Hepatocyte (in vitro differentiated cells): ENCODE measurements around the gene CLN3. TPM values are rescaled to one million over a fixed set of nuclear protein-coding genes. Genes with fewer than 3 reads are reported as not detected.
"Not testable (repeated sequence)": the region's sequence is repeated elsewhere in the genome, so short reads cannot be mapped to it uniquely, and the experiment has no call there.

Experiments used
- DNase-seq: peaks from one replicate; pipeline ENCODE4 v3.0.0-alpha.2; 2016; ENCODE audit warnings: low spot score
- H2AFZ ChIP-seq: fragments of 200-600 bp; sonication (generic); 2 replicates; pipeline ENCODE4 v1.6.0; 2016; ENCODE audit warnings: antibody characterized with exemption, mild to moderate bottlenecking
- H3K27ac ChIP-seq: fragments of 200-600 bp; sonication (generic); 2 replicates; pipeline ENCODE4 v1.5.1; 2016; ENCODE audit warnings: mild to moderate bottlenecking
- H3K27me3 ChIP-seq: fragments of 200-600 bp; sonication (generic); 2 replicates; pipeline ENCODE4 v1.6.1; 2016
- H3K36me3 ChIP-seq: fragments of 200-600 bp; sonication (generic); replicated peaks from 2 replicates; pipeline ENCODE4 v1.5.1; 2016; ENCODE audit warnings: low read depth; ENCODE audit not compliant: insufficient read depth
- H3K4me1 ChIP-seq: fragments of 200-600 bp; sonication (generic); 2 replicates; pipeline ENCODE4 v1.5.1; 2016; ENCODE audit warnings: mild to moderate bottlenecking, moderate library complexity; ENCODE audit not compliant: insufficient read depth
- H3K4me2 ChIP-seq: fragments of 200-600 bp; sonication (generic); 2 replicates; pipeline ENCODE4 v1.6.0; 2016
- H3K4me3 ChIP-seq: fragments of 200-600 bp; sonication (generic); 2 replicates; pipeline ENCODE4 v1.5.1; 2016; ENCODE audit warnings: mild to moderate bottlenecking
- H3K79me2 ChIP-seq: fragments of 200-600 bp; sonication (generic); 2 replicates; pipeline ENCODE4 v1.6.0; 2017; ENCODE audit warnings: mild to moderate bottlenecking
- H3K9me2 ChIP-seq: fragments of 200-600 bp; sonication (generic); replicated peaks from 2 replicates; pipeline ENCODE4 v1.6.0; 2017; ENCODE audit warnings: mild to moderate bottlenecking; ENCODE audit not compliant: insufficient read depth
- H3K9me3 ChIP-seq: fragments of 200-600 bp; sonication (generic); 2 replicates; pipeline ENCODE4 v1.5.1; 2016; ENCODE audit warnings: low read depth, mild to moderate bottlenecking
- H4K20me1 ChIP-seq: fragments of 200-600 bp; sonication (generic); 2 replicates; pipeline ENCODE4 v1.6.0; 2016; ENCODE audit warnings: mild to moderate bottlenecking; ENCODE audit not compliant: insufficient read depth, poor library complexity, severe bottlenecking
- CTCF ChIP-seq: fragments of 200-600 bp; sonication (generic); IDR thresholded peaks from 2 replicates; pipeline ENCODE4 v1.5.1; 2016; ENCODE audit warnings: antibody characterized with exemption, mild to moderate bottlenecking; ENCODE audit not compliant: poor library complexity
- EZH2 ChIP-seq: fragments of 200-600 bp; sonication (generic); IDR thresholded peaks from 2 replicates; pipeline ENCODE4 v1.6.1; 2016; ENCODE audit warnings: antibody characterized with exemption, mild to moderate bottlenecking, borderline replicate concordance
- EZH2phosphoT487 ChIP-seq: fragments of 200-600 bp; sonication (generic); IDR thresholded peaks from one replicate; pipeline ENCODE4 v1.6.1; 2018; ENCODE audit warnings: antibody characterized with exemption, mild to moderate bottlenecking, low read depth, moderate library complexity; ENCODE audit not compliant: unreplicated experiment, severe bottlenecking
- WGBS: methylation state at CpG from one replicate; pipeline ENCODE4 v1.1.6; 2016; ENCODE audit warnings: low lambda C conversion rate; ENCODE audit errors: missing lambda C conversion rate; 5-methylcytosine and 5-hydroxymethylcytosine counted together
- polyA plus RNA-seq: library from polyadenylated mRNA; unstranded; fragments of >200 nt; fragmentation: Nextera tagmentation; extraction: Ambion mirVana; gene quantifications from 2 replicates; pipeline ENCODE4 v1.2.1, GENCODE V29; 2016
- total RNA-seq: library from RNA; depleted of rRNA; stranded (reverse); fragments of >200 nt; gene quantifications from 2 replicates; pipeline ENCODE4 v1.2.3, GENCODE V29; 2014

Gene CLN3
- total and polyA plus RNA-seq, 2 experiments from 2014 or later = 43.4 to 102 TPM

- 95% methylated on average over 13 of the region's 14 CpGs for WGBS
- TF ChIP-seq EZH2phosphoT487 (no peak), CTCF (no peak), EZH2 (no peak)
These were observed 14.5 kb downstream of the CLN3 start for GRCh38 chr16:28477311-28477920.

DNA sequence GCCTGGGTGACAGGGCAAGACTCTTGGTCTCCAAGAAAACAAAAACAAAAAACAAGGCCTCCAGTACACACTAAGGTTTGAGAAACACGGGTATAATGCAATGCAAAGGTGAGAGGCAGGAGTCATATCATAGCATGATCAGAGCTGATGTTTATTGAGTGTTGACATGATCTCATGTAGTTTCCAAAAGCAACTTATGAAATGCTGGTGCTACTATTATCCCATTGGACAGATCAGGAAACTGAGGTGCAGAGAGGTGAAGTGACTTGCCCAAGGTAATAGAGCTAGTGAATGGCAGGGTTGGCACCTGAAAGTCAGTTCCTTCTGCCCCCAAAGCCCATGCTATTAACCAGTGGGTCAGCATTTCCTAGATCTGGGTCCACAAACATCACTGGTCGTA lies 16.7 kb downstream of the CLN3 start:
- H2AFZ ChIP-seq = no peak overlapping the region
- no peak overlapping the region for H3K4me3 ChIP-seq
- no peaks in the 10 kb centered on the region for H3K9me3 ChIP-seq
- WGBS = 96% methylated on average over 2 of the region's 2 CpGs
- no peaks in the 10 kb centered on the region for H3K4me1 ChIP-seq
- no peak overlapping the region for H3K4me2 ChIP-seq
- no peak for TF ChIP-seq EZH2
- TF ChIP-seq EZH2phosphoT487 = no peak
- TF ChIP-seq CTCF = no peak
- H3K9me2 ChIP-seq = no peaks in the 10 kb centered on the region
- no peak overlapping the region for H3K27ac ChIP-seq
- no peaks in the 10 kb centered on the region for H3K79me2 ChIP-seq
- H3K36me3 ChIP-seq = no peaks in the 10 kb centered on the region
- no peak for DNase-seq
- no peaks in the 10 kb centered on the region for H4K20me1 ChIP-seq
- H3K27me3 ChIP-seq = no peaks in the 10 kb centered on the region

More at GRCh38 chr16:28477311-28477920, 14.5 kb downstream of the CLN3 start:
- Histone ChIP-seq H3K79me2 (no peaks in the 10 kb centered on the region), H3K27me3 (no peaks in the 10 kb centered on the region), H3K36me3 (no peaks in the 10 kb centered on the region), H3K4me2 (no peak overlapping the region), H3K9me2 (no peaks in the 10 kb centered on the region), H3K4me3 (no peak overlapping the region), H4K20me1 (no peaks in the 10 kb centered on the region), H3K9me3 (no peaks in the 10 kb centered on the region), H3K27ac (no peak overlapping the region), H2AFZ (no peak overlapping the region), H3K4me1 (no peaks in the 10 kb centered on the region)
- DNase-seq = no peak

DNA sequence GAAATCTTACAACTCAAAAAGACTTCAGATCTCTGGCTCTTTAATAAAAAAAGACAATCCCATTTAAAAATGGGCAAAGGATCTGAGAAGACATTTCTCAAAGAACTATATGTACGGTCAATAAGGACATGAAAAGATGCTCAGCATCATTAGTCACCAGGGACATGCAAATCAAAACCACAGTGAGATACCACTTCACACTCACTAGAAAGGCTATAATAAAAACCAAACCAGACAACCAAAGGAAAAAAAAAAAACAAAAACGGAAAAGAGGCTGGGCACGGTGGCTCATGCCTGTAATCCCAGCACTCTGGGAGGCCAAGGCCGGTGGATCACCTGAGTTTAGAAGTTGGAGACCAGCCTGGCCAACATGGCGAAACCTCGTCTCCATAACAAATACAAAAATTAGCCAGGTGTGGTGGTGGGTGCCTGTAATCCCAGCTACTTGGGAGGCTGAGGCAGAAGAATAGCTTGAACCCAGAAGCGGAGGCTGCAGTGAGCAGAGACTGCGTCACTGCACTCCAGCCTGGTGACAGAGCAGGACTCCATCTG lies 18.1 kb downstream of the CLN3 start:
- Histone ChIP-seq H4K20me1 (no peaks in the 10 kb centered on the region), H3K27ac (no peak overlapping the region), H3K4me2 (no peak overlapping the region), H3K4me1 (no peaks in the 10 kb centered on the region), H2AFZ (no peak overlapping the region), H3K36me3 (no peaks in the 10 kb centered on the region), H3K9me3 (no peaks in the 10 kb centered on the region), H3K9me2 (no peaks in the 10 kb centered on the region), H3K79me2 (no peaks in the 10 kb centered on the region), H3K4me3 (no peak overlapping the region), H3K27me3 (no peaks in the 10 kb centered on the region)
- 95% methylated on average over 8 of the region's 8 CpGs for WGBS
- TF ChIP-seq EZH2phosphoT487 (no peak), CTCF (no peak), EZH2 (no peak)
- DNase-seq = no peak

DNA sequence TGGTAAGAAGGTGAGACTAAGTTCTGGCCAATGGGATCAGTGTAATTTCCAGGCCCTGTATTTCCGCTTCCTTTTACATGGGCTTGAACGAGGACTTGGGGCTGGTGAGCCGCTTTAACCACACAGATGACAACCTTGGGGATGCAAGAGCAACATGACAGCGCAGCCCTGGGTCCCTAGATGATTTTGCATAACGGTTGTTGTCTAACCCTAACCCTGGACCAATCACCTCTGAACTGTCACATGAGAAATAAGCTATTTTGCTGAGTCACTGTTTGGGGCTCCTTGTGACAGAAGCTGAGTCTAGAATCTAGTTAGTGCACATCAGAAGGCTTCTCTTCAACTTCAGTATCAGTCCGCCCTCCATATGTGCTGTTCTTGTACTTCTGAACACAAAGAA lies 44.8 kb downstream of the CLN3 start:
- not testable (repeated sequence) for H2AFZ ChIP-seq, H3K9me2 ChIP-seq, H3K79me2 ChIP-seq, DNase-seq, H3K4me3 ChIP-seq, H3K9me3 ChIP-seq, H3K4me1 ChIP-seq, H3K27ac ChIP-seq, H3K36me3 ChIP-seq, H3K4me2 ChIP-seq, H3K27me3 ChIP-seq, H4K20me1 ChIP-seq
- no CpG with 5 or more reads among the region's 6 CpGs for WGBS

DNA sequence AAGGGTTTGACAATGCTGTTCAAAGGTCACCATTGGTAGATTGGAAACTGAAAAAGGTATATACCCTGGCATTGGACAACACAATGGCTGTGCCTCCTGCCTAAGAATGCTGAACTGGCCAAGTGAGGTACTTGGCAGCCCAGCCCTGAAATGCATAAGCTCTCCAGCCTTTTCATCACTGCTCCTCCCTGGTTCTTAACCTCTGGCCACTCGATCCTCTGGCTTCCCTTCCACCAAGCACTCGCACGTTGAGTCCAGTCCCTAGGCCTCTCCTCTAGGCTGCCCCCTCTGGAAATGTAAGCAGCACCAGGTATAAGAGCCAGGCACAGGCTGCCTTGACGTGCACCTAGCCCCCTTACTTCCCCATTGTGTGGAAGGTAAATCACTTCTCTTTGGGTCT lies 45.5 kb downstream of the CLN3 start:
- not testable (repeated sequence) for H3K9me3 ChIP-seq, DNase-seq, H3K4me2 ChIP-seq, H3K27ac ChIP-seq, H3K4me3 ChIP-seq, H3K79me2 ChIP-seq, H3K27me3 ChIP-seq, H2AFZ ChIP-seq, H3K36me3 ChIP-seq, H3K9me2 ChIP-seq, H4K20me1 ChIP-seq, H3K4me1 ChIP-seq
- WGBS = no CpG with 5 or more reads among the region's 4 CpGs

DNA sequence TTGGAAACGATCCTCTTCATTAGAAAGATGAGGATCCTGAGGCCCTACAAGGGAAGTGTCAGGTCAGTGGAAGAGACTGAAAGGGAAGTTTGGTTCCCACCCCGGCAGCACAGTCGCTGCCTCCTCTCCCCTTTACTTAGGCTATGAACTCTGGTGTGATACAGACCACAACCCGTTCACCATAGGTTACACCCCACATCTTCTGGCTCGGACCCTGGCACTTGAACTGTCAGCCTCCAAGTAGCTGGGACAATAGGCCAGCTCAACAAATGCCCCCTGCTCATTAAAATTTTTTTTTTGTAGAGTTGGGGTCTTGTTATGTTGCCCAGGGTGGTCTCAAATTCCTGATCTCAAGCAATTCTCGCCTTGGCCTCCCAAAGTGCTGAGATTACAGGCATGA lies 47.9 kb downstream of the CLN3 start:
- H3K27ac ChIP-seq, H3K36me3 ChIP-seq, H3K4me1 ChIP-seq, H3K9me3 ChIP-seq, H3K27me3 ChIP-seq, H3K9me2 ChIP-seq, H3K4me3 ChIP-seq, H4K20me1 ChIP-seq, DNase-seq, H2AFZ ChIP-seq, H3K4me2 ChIP-seq, H3K79me2 ChIP-seq: not testable (repeated sequence)
- WGBS = 89% methylated on average over 4 of the region's 6 CpGs
